Heart right ventricle (tissue), 16 donors: ENCODE results near the gene ZNF398. TPM values are rescaled to one million over a fixed set of nuclear protein-coding genes. Genes with fewer than 3 reads are reported as not detected.

Source experiments
- ATAC-seq, 8 donors: fragments of 200-7000 bp; cut with Tn5 transposase; one replicate each; pipeline ENCODE4 v1.9.1; 2020; ENCODE audit warnings: mild to moderate bottlenecking in 8 of 8, moderate library complexity in 8 of 8, moderate number of reproducible peaks in 1 of 8
- DNase-seq, 2 donors: peaks; one replicate each; pipeline ENCODE4 v3.0.0-alpha.2; 2020
- H3K27ac ChIP-seq, 10 donors: fragments of 200-600 bp; sonication (generic) in 2 of 10; one replicate each; pipeline versions ENCODE4 v1.5.0 to v1.8.0; 2020 to 2022; ENCODE audit warnings: mild to moderate bottlenecking in 3 of 10
- H3K27me3 ChIP-seq, 7 donors: fragments of 200-600 bp; one replicate each; pipeline ENCODE4 v1.8.0; 2021 to 2022; ENCODE audit warnings: mild to moderate bottlenecking in 2 of 7
- H3K36me3 ChIP-seq, 9 donors: fragments of 200-600 bp; sonication (generic) in 1 of 9; one replicate each; pipeline versions ENCODE4 v1.5.0 to v1.8.0; 2020 to 2022; ENCODE audit warnings: mild to moderate bottlenecking in 2 of 9
- H3K4me1 ChIP-seq, 9 donors: fragments of 200-600 bp; sonication (generic) in 1 of 9; one replicate each; pipeline versions ENCODE4 v1.5.0 to v1.8.0; 2020 to 2022; ENCODE audit warnings: mild to moderate bottlenecking in 4 of 9
- H3K4me3 ChIP-seq, 10 donors: fragments of 200-600 bp; sonication (generic) in 2 of 10; one replicate each; pipeline versions ENCODE4 v1.5.0 to v1.8.0; 2020 to 2022; ENCODE audit warnings: mild to moderate bottlenecking in 7 of 10, moderate library complexity in 2 of 10
- H3K9me3 ChIP-seq, 11 donors: fragments of 200-600 bp in 10 of 11; sonication (generic) in 2 of 11; one replicate each; pipeline versions ENCODE4 v1.5.0 to v1.8.0; 2013 to 2022; ENCODE audit warnings: mild to moderate bottlenecking in 2 of 11, control low read depth in 1 of 11, moderate library complexity in 1 of 11
- WGBS, 2 donors: extraction: QIAGEN DNeasy Blood & Tissue Kit; methylation state at CpG; one replicate each; pipeline ENCODE4 v1.1.7; 2013; ENCODE audit warnings: inconsistent platforms in 1 of 2; 5-methylcytosine and 5-hydroxymethylcytosine counted together
- intact Hi-C, 10 donors: fragments of 100-400 bp; cut with DNase I; formaldehyde crosslinking; loops; one replicate each; pipeline versions ENCODE4 v1.11.1 to v1.14.2; 2022
- polyA plus RNA-seq, 2 donors: library from polyadenylated mRNA; stranded (reverse); fragments of 200-250 nt; gene quantifications; one replicate each; pipeline ENCODE4 v1.2.3, GENCODE V29; 2013
- total RNA-seq, 10 donors: library from RNA; stranded (reverse); fragmentation: NEBNext Ultra II Directional in 3 of 10; extraction: Animal tissue kit (Norgen Biotek cat#: 25700) in 3 of 10; gene quantifications; one replicate each; pipeline versions ENCODE4 v1.2.1 to v1.2.4, GENCODE V29; 2021 to 2023
- TF ChIP-seq, protein P1 (sequence below), 9 donors: fragments of 200-600 bp; sonication (generic) in 2 of 9; IDR thresholded peaks; one replicate each; pipeline versions ENCODE4 v1.5.0 to v1.8.0; 2021 to 2022; ENCODE audit warnings: antibody characterized with exemption in 9 of 9, mild to moderate bottlenecking in 5 of 9, moderate library complexity in 1 of 9
- donor health status: Arrhythmogenic right ventricular cardiomyopathy.
- donor health status: ischemic (EF 13 %, LVEDD 7.1; RV severe dilation, severe dysfunction).
- donor health status: healthy with polysubstance abuse.
- donor health status: DM: no; HTN: yes; CAD: no.
- donor health status: DM: no; HTN: no; CAD: no.
- donor health status: ischemic (EF 25% LVEDD 6.9; RV normal size, moderate dysfunction).
- donor health status: ischemic (EF 25% LVEDD 5.7; RV mildly dilated, moderate dysfunction).
- donor health status: healthy.
- donor health status: DM: yes; HTN: yes; CAD: no.
- donor health status: Ischemic cardiomyopathy.
- donor health status: ischemic (EF 35%, LVEDD 5.7; RV mildly dilated, moderate dysfunction).
- donor health status: nonischemic (EF 11% LVEDD 7.7; RV severe dilation, severe dysfunction).
- donor health status: DM: yes; HTN: yes; CAD: no.
- donor health status: PGD.
- donor health status: ischemic (EF 29% LVEDD 5.4; RV normal size, mild dysfunction).
- donor health status: nonischemic (EF 23%, LVEDD 6.1; RV moderate dilation, normal function).

The ZNF398 gene
- total and polyA plus RNA-seq, 12 donors, result 2.0 to 9.2 (median 7.4) TPM

DNA sequence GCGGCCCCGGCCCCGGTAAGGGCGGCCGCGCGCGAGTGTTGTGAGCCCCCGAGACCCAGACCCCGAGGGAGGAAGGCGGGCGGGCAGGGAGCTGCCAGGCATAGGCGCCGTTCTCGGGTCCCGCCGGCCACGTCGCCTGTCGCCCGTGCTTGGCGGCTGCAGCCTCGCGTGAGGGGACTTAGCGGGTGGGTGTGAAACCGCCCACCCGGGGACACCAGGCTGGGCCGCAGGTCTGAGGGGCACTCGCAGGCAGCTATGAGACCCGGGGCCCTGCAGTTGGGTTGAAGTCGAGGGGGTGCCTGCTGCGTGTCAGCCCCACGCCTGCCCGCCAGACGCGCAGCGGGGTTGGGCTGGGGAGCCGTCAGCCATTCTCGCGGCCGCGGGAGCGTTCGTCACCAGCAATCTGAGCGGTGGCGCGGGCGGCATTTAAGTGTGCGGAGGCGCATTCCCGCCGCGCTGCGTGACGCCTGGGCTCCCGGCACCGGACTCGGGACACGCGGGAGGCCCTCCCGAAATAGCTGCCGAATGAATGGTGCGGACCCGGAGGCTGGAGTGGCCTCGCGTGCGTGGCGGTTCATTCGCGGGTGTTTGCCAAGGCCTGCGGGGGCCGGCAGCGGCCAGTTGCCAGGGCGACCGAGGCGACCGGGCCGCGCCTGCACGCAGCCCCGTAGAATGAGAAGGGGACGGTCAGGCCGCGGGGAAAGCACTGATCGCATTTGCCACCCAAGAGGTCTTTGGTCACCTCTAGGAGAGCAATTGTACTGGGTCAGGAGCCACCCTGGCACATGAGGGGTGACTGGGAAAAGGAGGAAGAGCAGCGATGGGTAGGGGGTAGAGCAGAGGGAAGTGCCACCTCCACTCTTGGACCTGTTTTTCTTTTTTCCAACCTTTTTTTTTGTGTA, 750 bp downstream of the ZNF398 start:
- Histone ChIP-seq H3K4me1 (peaks cover 0 to 29% (median 18%) of the 10 kb centered on the region in 9 donors), H3K4me3 (peak overlapping the region; percentile 82 to 97 (median 92)), H3K27ac (peak overlapping the region; percentile 45 to 95 (median 90)), H3K9me3 (no peaks in the 10 kb centered on the region), H3K27me3 (no peaks in the 10 kb centered on the region), H3K36me3 (peaks cover 0 to 4% (median 0%) of the 10 kb centered on the region in 9 donors)
- peak; percentile 33 to 76 (median 58) for ATAC-seq
- TF ChIP-seq, protein P1, sequence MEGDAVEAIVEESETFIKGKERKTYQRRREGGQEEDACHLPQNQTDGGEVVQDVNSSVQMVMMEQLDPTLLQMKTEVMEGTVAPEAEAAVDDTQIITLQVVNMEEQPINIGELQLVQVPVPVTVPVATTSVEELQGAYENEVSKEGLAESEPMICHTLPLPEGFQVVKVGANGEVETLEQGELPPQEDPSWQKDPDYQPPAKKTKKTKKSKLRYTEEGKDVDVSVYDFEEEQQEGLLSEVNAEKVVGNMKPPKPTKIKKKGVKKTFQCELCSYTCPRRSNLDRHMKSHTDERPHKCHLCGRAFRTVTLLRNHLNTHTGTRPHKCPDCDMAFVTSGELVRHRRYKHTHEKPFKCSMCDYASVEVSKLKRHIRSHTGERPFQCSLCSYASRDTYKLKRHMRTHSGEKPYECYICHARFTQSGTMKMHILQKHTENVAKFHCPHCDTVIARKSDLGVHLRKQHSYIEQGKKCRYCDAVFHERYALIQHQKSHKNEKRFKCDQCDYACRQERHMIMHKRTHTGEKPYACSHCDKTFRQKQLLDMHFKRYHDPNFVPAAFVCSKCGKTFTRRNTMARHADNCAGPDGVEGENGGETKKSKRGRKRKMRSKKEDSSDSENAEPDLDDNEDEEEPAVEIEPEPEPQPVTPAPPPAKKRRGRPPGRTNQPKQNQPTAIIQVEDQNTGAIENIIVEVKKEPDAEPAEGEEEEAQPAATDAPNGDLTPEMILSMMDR (IDR thresholded peaks at IDR 0.05), result no peak
- DNase-seq, result peak; percentile 36 to 62
- intact Hi-C loops, result loop anchor here in 3 of 10 donors (1.0 to 2.0 kb wide), 2 partner anchors 21 to 22 kb away; partner anchors contain the start of gene ZNF425 (in 3 of the 3)
- 0% methylated on average over 86 of the region's 86 CpGs for WGBS, 2 donors

DNA sequence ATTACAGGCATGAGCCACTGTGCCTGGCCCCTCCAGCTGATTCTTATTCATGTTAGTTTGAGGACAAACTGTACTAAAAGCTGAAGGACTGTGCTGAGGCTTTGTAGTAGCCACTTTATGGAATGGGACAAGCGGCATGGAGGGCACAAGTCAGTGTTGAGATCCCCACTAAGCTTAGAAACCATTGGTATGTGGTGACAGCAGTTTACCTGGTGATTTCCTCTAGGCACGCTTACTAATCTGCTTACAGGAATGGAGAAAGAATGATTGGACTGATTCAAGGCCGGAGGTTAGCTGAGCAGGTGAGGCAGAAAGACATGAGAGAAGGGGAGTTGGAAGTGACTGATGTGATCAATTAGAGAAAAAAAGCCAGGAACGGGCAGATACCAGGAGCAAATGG, 3.7 kb downstream of the ZNF398 start:
- intact Hi-C loops, result no loop called here
- H3K27me3 ChIP-seq, result no peaks in the 10 kb centered on the region
- H3K4me1 ChIP-seq, result peaks cover 0 to 29% (median 18%) of the 10 kb centered on the region in 9 donors
- TF ChIP-seq, protein P1 (IDR thresholded peaks at IDR 0.05), result no peak
- no peak overlapping the region for H3K4me3 ChIP-seq
- DNase-seq (no peak), ATAC-seq (no peak)
- WGBS, 2 donors, result 64 to 68% methylated on average over 4 of the region's 4 CpGs
- no peak overlapping the region for H3K27ac ChIP-seq
- no peaks in the 10 kb centered on the region for H3K9me3 ChIP-seq
- peaks cover 0 to 31% (median 10%) of the 10 kb centered on the region in 9 donors for H3K36me3 ChIP-seq

DNA sequence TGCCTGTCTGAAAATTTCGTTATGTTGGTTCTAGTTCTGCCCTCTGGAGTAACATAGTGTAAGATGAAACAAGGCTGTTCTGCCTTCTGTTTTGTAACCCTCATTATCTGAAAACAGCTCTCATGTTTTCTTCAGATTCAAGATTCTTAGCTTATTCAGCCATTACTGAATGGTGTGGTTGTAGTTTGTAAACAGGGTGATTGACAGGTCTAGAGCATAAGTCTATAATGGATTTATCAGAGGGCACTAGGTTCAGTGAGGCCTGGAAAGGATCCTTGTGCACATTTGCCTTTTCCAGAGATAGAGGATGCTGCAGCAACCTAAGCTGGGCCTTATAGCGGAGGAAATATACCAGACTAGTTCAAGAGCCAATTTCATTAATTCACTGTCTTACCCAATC, 6.1 kb downstream of the ZNF398 start:
- Histone ChIP-seq H3K36me3 (peaks cover 0 to 54% (median 10%) of the 10 kb centered on the region in 9 donors), H3K4me1 (peaks cover 0 to 20% (median 10%) of the 10 kb centered on the region in 9 donors), H3K4me3 (no peak overlapping the region), H3K9me3 (no peaks in the 10 kb centered on the region), H3K27me3 (no peaks in the 10 kb centered on the region), H3K27ac (no peak overlapping the region)
- intact Hi-C loops, result no loop called here
- DNase-seq (no peak), ATAC-seq (no peak)
- TF ChIP-seq, protein P1 (IDR thresholded peaks at IDR 0.05), result no peak
- WGBS, 2 donors, result 90 to 95% methylated on average over 2 of the region's 2 CpGs

DNA sequence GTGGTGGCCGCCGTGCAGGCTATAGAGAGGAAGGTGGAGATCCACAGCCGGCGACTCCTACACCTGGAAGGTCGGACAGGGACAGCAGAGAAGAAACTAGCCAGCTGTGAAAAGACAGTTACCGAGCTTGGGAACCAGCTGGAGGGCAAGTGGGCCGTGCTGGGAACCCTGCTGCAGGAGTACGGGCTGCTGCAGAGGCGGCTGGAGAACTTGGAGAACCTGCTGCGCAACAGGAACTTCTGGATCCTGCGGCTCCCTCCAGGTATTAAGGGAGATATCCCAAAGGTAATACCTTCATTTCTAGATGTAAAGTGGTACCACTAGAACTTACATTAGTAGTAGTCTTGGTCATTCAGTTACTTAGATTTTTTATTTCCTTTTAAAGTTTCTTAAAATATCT, 6.8 kb downstream of the ZNF398 start:
- ATAC-seq (no peak), DNase-seq (no peak)
- intact Hi-C loops, result no loop called here
- WGBS, 2 donors, result 85 to 90% methylated on average over 11 of the region's 11 CpGs
- TF ChIP-seq, protein P1 (IDR thresholded peaks at IDR 0.05), result no peak
- peaks cover 0 to 61% (median 10%) of the 10 kb centered on the region in 9 donors for H3K36me3 ChIP-seq
- H3K4me3 ChIP-seq, result no peak overlapping the region
- H3K4me1 ChIP-seq, result peaks cover 0 to 13% (median 3%) of the 10 kb centered on the region in 9 donors
- H3K9me3 ChIP-seq, result no peaks in the 10 kb centered on the region
- no peaks in the 10 kb centered on the region for H3K27me3 ChIP-seq
- no peak overlapping the region for H3K27ac ChIP-seq
